ENCODE measurements around the gene CD163.

CD163 gene

DNA sequence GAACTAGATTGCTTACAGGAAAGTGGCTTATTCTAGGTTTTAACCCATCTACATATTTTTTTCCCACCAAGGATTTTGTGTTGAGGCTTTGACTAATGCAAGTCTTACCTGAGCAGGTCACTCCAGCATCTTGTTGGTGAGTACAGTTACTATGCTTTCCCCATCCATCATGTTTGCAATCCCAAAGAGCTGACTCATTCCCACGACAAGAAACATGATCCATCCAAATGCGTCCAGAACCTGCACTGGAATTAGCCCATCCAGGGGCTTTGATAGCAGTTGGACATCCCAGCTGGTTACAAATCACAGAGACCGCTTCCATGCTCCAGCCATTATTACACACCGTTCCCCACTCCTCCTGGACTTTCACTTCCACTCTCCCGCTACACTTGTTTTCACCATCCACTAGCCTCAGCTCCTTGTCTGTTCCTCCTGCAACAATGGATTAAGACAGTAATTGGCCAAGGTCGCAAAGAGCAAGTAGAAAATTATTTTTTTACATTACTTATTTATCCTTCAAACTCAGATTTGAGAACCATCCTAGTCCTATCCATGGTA is 2.5 kb downstream of the CD163 start:
- H3K27me3 ChIP-seq (replicated peaks in 2 of 5; ENCODE audit: control insufficient read depth in 4 of 5, insufficient read depth in 5 of 5, low read length in 4 of 5) = no peaks in the 10 kb centered on the region
- ChIA-PET POLR2A (no interaction called here), CTCF (no interaction called here)
- H3K4me3 ChIP-seq (ENCODE audit: control insufficient read depth in 1 of 7, extremely low read depth in 1 of 7, insufficient read depth in 4 of 7, low read depth in 2 of 7, low read length in 6 of 7) = no peak overlapping the region
- no peak for DNase-seq
- H3K4me1 ChIP-seq (ENCODE audit: control extremely low read depth in 1 of 4, control insufficient read depth in 4 of 4, insufficient read depth in 4 of 4, low read length in 3 of 4) = peaks cover 10 to 21% (median 12%) of the 10 kb centered on the region in 4 experiments
- no peaks in the 10 kb centered on the region for H3K9me3 ChIP-seq (ENCODE audit: control extremely low read depth in 1 of 5, control insufficient read depth in 4 of 5, insufficient read depth in 2 of 5, low read depth in 1 of 5, low read length in 4 of 5)
- no peak overlapping the region for H3K27ac ChIP-seq (ENCODE audit: insufficient read depth in 1 of 2, low read depth in 1 of 2, low read length in 2 of 2, poor library complexity in 1 of 2, severe bottlenecking in 2 of 2)
- H3K36me3 ChIP-seq (ENCODE audit: control insufficient read depth in 4 of 4, insufficient read depth in 4 of 4, low read length in 3 of 4) = no peaks in the 10 kb centered on the region
- 80% methylated on average over 5 of the region's 6 CpGs for WGBS (ENCODE audit: insufficient coverage)

DNA sequence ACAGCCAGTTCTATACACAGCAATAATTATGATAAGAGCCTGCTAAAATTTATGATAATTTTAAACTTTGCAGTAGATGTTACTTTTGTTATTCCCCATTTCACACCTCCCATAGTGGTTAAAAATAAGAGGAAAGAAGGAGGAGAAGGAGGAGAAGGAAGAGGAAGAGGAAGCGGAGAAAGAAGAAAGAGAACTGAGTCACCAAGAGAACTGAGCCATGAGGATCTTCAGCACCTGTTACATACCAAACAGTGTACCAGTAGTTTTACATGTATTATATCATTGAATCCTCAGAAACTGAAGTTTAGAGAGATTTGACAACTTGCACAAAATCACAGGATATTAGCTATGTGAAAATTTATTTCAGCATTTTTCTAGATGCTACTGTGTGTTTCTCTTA is 3.9 kb downstream of the CD163 start:
- Histone ChIP-seq H3K9me3 (ENCODE audit: control extremely low read depth in 1 of 5, control insufficient read depth in 4 of 5, insufficient read depth in 2 of 5, low read depth in 1 of 5, low read length in 4 of 5) (no peaks in the 10 kb centered on the region), H3K36me3 (ENCODE audit: control insufficient read depth in 4 of 4, insufficient read depth in 4 of 4, low read length in 3 of 4) (no peaks in the 10 kb centered on the region), H3K4me3 (ENCODE audit: control insufficient read depth in 1 of 7, extremely low read depth in 1 of 7, insufficient read depth in 4 of 7, low read depth in 2 of 7, low read length in 6 of 7) (no peak overlapping the region), H3K4me1 (ENCODE audit: control extremely low read depth in 1 of 4, control insufficient read depth in 4 of 4, insufficient read depth in 4 of 4, low read length in 3 of 4) (peaks cover 10 to 21% (median 12%) of the 10 kb centered on the region in 4 experiments), H3K27ac (ENCODE audit: insufficient read depth in 1 of 2, low read depth in 1 of 2, low read length in 2 of 2, poor library complexity in 1 of 2, severe bottlenecking in 2 of 2) (no peak overlapping the region), H3K27me3 (replicated peaks in 2 of 5; ENCODE audit: control insufficient read depth in 4 of 5, insufficient read depth in 5 of 5, low read length in 4 of 5) (no peaks in the 10 kb centered on the region)
- ChIA-PET CTCF (no interaction called here), POLR2A (no interaction called here)
- WGBS (ENCODE audit: insufficient coverage) = no CpG with 5 or more reads among the region's 1 CpG
- no peak for DNase-seq

DNA sequence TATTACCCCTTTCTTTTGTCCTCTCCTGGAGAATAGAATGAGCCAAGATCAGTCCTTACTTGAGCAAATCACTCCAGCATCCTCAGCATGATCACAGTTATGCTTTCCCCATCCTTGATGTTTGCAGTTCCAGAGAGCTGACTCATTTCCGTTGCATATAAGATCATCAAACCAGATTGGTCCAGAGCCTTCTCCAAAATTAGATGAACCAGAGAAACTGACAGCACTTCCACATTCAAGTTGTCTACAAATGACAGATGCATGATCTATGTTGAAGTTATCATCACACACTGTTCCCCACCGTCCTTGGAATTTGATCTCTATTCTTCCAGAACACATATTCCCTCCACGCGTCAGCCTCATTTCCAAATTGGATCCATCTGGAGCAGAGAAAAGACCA is 4.8 kb downstream of the CD163 start:
- CTCF ChIA-PET = no interaction called here
- H3K36me3 ChIP-seq (ENCODE audit: control insufficient read depth in 4 of 4, insufficient read depth in 4 of 4, low read length in 3 of 4) = no peaks in the 10 kb centered on the region

DNA sequence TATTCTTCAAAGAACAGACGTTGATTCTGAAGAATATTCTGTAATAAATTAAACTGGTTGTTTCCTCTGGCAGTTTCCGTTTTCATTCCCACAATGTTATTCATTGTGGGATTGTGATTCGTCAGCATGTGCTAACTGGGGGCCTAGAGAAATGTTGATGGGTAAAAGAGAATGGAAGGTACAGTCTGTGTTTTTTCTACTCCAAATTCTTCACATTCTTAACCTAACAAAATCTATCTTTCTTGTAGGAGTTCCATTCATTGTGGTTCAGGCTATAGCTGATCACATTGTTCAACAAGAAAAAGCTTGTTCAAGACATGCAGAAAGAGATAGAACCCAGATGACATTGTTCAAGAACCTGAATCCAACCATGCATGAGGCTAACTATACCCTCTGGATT is 5.9 kb downstream of the CD163 start:
- no CpG with 5 or more reads among the region's 3 CpGs for WGBS (ENCODE audit: insufficient coverage)
- no peak overlapping the region for H3K4me3 ChIP-seq (ENCODE audit: control insufficient read depth in 1 of 7, extremely low read depth in 1 of 7, insufficient read depth in 4 of 7, low read depth in 2 of 7, low read length in 6 of 7)
- no peaks in the 10 kb centered on the region for H3K36me3 ChIP-seq (ENCODE audit: control insufficient read depth in 4 of 4, insufficient read depth in 4 of 4, low read length in 3 of 4)
- no peaks in the 10 kb centered on the region for H3K9me3 ChIP-seq (ENCODE audit: control extremely low read depth in 1 of 5, control insufficient read depth in 4 of 5, insufficient read depth in 2 of 5, low read depth in 1 of 5, low read length in 4 of 5)
- no peaks in the 10 kb centered on the region for H3K27me3 ChIP-seq (replicated peaks in 2 of 5; ENCODE audit: control insufficient read depth in 4 of 5, insufficient read depth in 5 of 5, low read length in 4 of 5)
- CTCF ChIA-PET = no interaction called here
- H3K27ac ChIP-seq (ENCODE audit: insufficient read depth in 1 of 2, low read depth in 1 of 2, low read length in 2 of 2, poor library complexity in 1 of 2, severe bottlenecking in 2 of 2) = no peak overlapping the region
- DNase-seq = no peak
- peaks cover 10 to 21% (median 12%) of the 10 kb centered on the region in 4 experiments for H3K4me1 ChIP-seq (ENCODE audit: control extremely low read depth in 1 of 4, control insufficient read depth in 4 of 4, insufficient read depth in 4 of 4, low read length in 3 of 4)
- POLR2A ChIA-PET = no interaction called here

More for the DNA sequence above, 4.8 kb downstream of the CD163 start:
- peaks cover 10 to 21% (median 12%) of the 10 kb centered on the region in 4 experiments for H3K4me1 ChIP-seq (ENCODE audit: control extremely low read depth in 1 of 4, control insufficient read depth in 4 of 4, insufficient read depth in 4 of 4, low read length in 3 of 4)
- POLR2A ChIA-PET = no interaction called here
- no peaks in the 10 kb centered on the region for H3K9me3 ChIP-seq (ENCODE audit: control extremely low read depth in 1 of 5, control insufficient read depth in 4 of 5, insufficient read depth in 2 of 5, low read depth in 1 of 5, low read length in 4 of 5)
- no peaks in the 10 kb centered on the region for H3K27me3 ChIP-seq (replicated peaks in 2 of 5; ENCODE audit: control insufficient read depth in 4 of 5, insufficient read depth in 5 of 5, low read length in 4 of 5)
- WGBS (ENCODE audit: insufficient coverage) = 19% methylated on average over 1 of the region's 4 CpGs
- H3K27ac ChIP-seq (ENCODE audit: insufficient read depth in 1 of 2, low read depth in 1 of 2, low read length in 2 of 2, poor library complexity in 1 of 2, severe bottlenecking in 2 of 2) = no peak overlapping the region
- peak in 2 of 3 donors; percentile 30 to 46 for DNase-seq
- no peak overlapping the region for H3K4me3 ChIP-seq (ENCODE audit: control insufficient read depth in 1 of 7, extremely low read depth in 1 of 7, insufficient read depth in 4 of 7, low read depth in 2 of 7, low read length in 6 of 7)

DNA sequence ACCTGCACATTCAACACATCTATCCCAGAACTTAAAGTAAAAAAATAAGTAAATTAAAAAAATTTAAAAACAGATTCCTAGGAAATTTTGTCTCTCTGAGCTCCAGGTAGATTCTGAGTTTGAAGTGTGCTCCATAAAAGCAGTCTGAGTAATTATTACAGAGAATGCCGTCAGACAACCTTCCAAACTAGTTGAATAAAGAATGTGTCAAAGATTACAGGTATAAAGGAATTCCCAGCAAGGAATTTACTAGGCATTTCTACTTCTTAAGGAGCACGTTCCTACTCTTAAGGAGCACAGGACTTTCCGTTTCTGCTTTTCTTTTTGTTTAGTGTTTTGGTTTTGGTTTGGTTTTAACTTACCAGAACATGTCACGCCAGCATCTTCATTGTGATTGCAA is 7.1 kb downstream of the CD163 start:
- H3K9me3 ChIP-seq (ENCODE audit: control extremely low read depth in 1 of 5, control insufficient read depth in 4 of 5, insufficient read depth in 2 of 5, low read depth in 1 of 5, low read length in 4 of 5) = no peaks in the 10 kb centered on the region
- no peak overlapping the region for H3K4me3 ChIP-seq (ENCODE audit: control insufficient read depth in 1 of 7, extremely low read depth in 1 of 7, insufficient read depth in 4 of 7, low read depth in 2 of 7, low read length in 6 of 7)
- H3K27ac ChIP-seq (ENCODE audit: insufficient read depth in 1 of 2, low read depth in 1 of 2, low read length in 2 of 2, poor library complexity in 1 of 2, severe bottlenecking in 2 of 2) = no peak overlapping the region
- no peaks in the 10 kb centered on the region for H3K36me3 ChIP-seq (ENCODE audit: control insufficient read depth in 4 of 4, insufficient read depth in 4 of 4, low read length in 3 of 4)
- no peak for DNase-seq
- POLR2A ChIA-PET = no interaction called here
- CTCF ChIA-PET = interaction anchor here (1.0 to 1.2 kb wide), 2 partner anchors 29 to 146 kb away, joined by 3 read pairs; no protein-coding TSS in a partner anchor
- 100% methylated on average over 2 of the region's 4 CpGs for WGBS (ENCODE audit: insufficient coverage)
- H3K27me3 ChIP-seq (replicated peaks in 2 of 5; ENCODE audit: control insufficient read depth in 4 of 5, insufficient read depth in 5 of 5, low read length in 4 of 5) = no peaks in the 10 kb centered on the region
- H3K4me1 ChIP-seq (ENCODE audit: control extremely low read depth in 1 of 4, control insufficient read depth in 4 of 4, insufficient read depth in 4 of 4, low read length in 3 of 4) = peaks cover 10 to 21% (median 12%) of the 10 kb centered on the region in 4 experiments

DNA sequence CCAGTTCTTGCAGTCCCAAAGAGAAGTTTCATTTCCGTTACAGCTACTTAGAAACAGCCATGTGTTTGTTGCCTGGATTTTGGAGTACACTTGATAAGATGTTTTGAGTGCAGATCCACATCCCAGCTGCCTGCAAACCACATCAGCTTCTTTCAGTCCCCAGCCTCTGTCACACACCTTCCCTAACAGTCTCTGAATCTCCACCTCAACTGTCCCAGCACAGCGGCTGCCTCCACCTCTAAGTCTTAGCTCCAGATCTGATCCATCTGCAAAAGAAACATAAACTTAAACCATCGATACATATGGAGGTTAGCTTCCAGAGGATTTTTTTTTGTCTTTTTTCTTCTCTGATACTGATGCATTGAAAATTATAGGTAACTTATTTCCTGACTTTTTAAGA is 8.4 kb downstream of the CD163 start:
- Histone ChIP-seq H3K4me3 (ENCODE audit: control insufficient read depth in 1 of 7, extremely low read depth in 1 of 7, insufficient read depth in 4 of 7, low read depth in 2 of 7, low read length in 6 of 7) (no peak overlapping the region), H3K36me3 (ENCODE audit: control insufficient read depth in 4 of 4, insufficient read depth in 4 of 4, low read length in 3 of 4) (no peaks in the 10 kb centered on the region), H3K9me3 (ENCODE audit: control extremely low read depth in 1 of 5, control insufficient read depth in 4 of 5, insufficient read depth in 2 of 5, low read depth in 1 of 5, low read length in 4 of 5) (no peaks in the 10 kb centered on the region), H3K27me3 (replicated peaks in 2 of 5; ENCODE audit: control insufficient read depth in 4 of 5, insufficient read depth in 5 of 5, low read length in 4 of 5) (no peaks in the 10 kb centered on the region), H3K27ac (ENCODE audit: insufficient read depth in 1 of 2, low read depth in 1 of 2, low read length in 2 of 2, poor library complexity in 1 of 2, severe bottlenecking in 2 of 2) (no peak overlapping the region), H3K4me1 (ENCODE audit: control extremely low read depth in 1 of 4, control insufficient read depth in 4 of 4, insufficient read depth in 4 of 4, low read length in 3 of 4) (peaks cover 9 to 21% (median 10%) of the 10 kb centered on the region in 4 experiments)
- 100% methylated on average over 1 of the region's 3 CpGs for WGBS (ENCODE audit: insufficient coverage)
- ChIA-PET CTCF (no interaction called here), POLR2A (no interaction called here)
- no peak for DNase-seq

DNA sequence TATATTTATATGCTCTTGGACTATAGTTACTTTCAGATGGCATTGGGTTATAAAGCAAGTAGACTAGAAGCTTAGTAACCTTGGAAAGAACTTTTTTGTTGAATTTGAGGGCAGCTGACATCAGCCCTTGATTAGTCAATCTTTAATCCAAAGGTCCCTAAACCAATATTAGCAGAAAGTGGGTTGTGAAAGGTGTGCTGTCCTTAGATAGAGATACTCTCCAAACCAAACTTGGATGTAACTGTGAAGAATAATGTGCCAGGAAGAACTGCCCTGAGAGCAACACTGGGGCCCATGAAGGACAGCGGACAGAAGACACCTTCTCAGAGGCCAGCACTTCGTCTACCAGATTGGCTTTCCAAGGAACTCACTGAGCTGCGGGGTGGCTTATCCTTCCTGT is 10.6 kb downstream of the CD163 start:
- POLR2A ChIA-PET = no interaction called here
- no peaks in the 10 kb centered on the region for H3K9me3 ChIP-seq (ENCODE audit: control extremely low read depth in 1 of 5, control insufficient read depth in 4 of 5, insufficient read depth in 2 of 5, low read depth in 1 of 5, low read length in 4 of 5)
- H3K27me3 ChIP-seq (replicated peaks in 2 of 5; ENCODE audit: control insufficient read depth in 4 of 5, insufficient read depth in 5 of 5, low read length in 4 of 5) = no peaks in the 10 kb centered on the region
- 97% methylated on average over 3 of the region's 3 CpGs for WGBS (ENCODE audit: insufficient coverage)
- no peak overlapping the region for H3K27ac ChIP-seq (ENCODE audit: insufficient read depth in 1 of 2, low read depth in 1 of 2, low read length in 2 of 2, poor library complexity in 1 of 2, severe bottlenecking in 2 of 2)
- peaks cover 0 to 13% (median 7%) of the 10 kb centered on the region in 4 experiments for H3K4me1 ChIP-seq (ENCODE audit: control extremely low read depth in 1 of 4, control insufficient read depth in 4 of 4, insufficient read depth in 4 of 4, low read length in 3 of 4)
- no peak for DNase-seq
- no peaks in the 10 kb centered on the region for H3K36me3 ChIP-seq (ENCODE audit: control insufficient read depth in 4 of 4, insufficient read depth in 4 of 4, low read length in 3 of 4)
- CTCF ChIA-PET = no interaction called here
- H3K4me3 ChIP-seq (ENCODE audit: control insufficient read depth in 1 of 7, extremely low read depth in 1 of 7, insufficient read depth in 4 of 7, low read depth in 2 of 7, low read length in 6 of 7) = no peak overlapping the region

Measured in common myeloid progenitor, CD34-positive (primary cell).